Measurements from ENCODE around the gene BTNL8.

Gene BTNL8

GRCh38 chr5:180976518-180976917, 77.6 kb downstream of the BTNL8 start:
- TF ChIP-seq CTCF (conservative IDR thresholded peaks at IDR 0.05; ENCODE audit: control insufficient read depth, insufficient read depth, low read depth, low read length): no peak
- DNase-seq (ENCODE audit: low read depth): no peak
- no peak overlapping the region for H3K4me3 ChIP-seq (ENCODE audit: control insufficient read depth, low read depth, low read length)

- no peak overlapping the region for H3K4me3 ChIP-seq (ENCODE audit: control insufficient read depth, low read depth, low read length)
- DNase-seq (ENCODE audit: low read depth): no peak
- TF ChIP-seq CTCF (conservative IDR thresholded peaks at IDR 0.05; ENCODE audit: control insufficient read depth, insufficient read depth, low read depth, low read length): no peak
These were observed 78.9 kb downstream of the BTNL8 start for GRCh38 chr5:180977852-180978251.

- TF ChIP-seq CTCF (conservative IDR thresholded peaks at IDR 0.05; ENCODE audit: control insufficient read depth, insufficient read depth, low read depth, low read length): no peak
- H3K4me3 ChIP-seq (ENCODE audit: control insufficient read depth, low read depth, low read length): no peak overlapping the region
- no peak for DNase-seq (ENCODE audit: low read depth)
These were observed 83.2 kb downstream of the BTNL8 start for GRCh38 chr5:180982008-180982741.

GRCh38 chr5:180988016-180988415, 89.1 kb downstream of the BTNL8 start:
- TF ChIP-seq CTCF (conservative IDR thresholded peaks at IDR 0.05; ENCODE audit: control insufficient read depth, insufficient read depth, low read depth, low read length): no peak
- H3K4me3 ChIP-seq (ENCODE audit: control insufficient read depth, low read depth, low read length): no peak overlapping the region
- no peak for DNase-seq (ENCODE audit: low read depth)

GRCh38 chr5:180988592-180988991, 89.6 kb downstream of the BTNL8 start, which contains the start of gene BTNL3:
BTNL3 (plus strand) TSS chr5:180988846; CDS start chr5:180989029, 183 bp downstream.
- DNase-seq (ENCODE audit: low read depth): no peak
- TF ChIP-seq CTCF (conservative IDR thresholded peaks at IDR 0.05; ENCODE audit: control insufficient read depth, insufficient read depth, low read depth, low read length): no peak
- no peak within 1 kb of the TSS for H3K4me3 ChIP-seq (ENCODE audit: control insufficient read depth, low read depth, low read length)

- DNase-seq (ENCODE audit: low read depth): no peak
- no peak overlapping the region for H3K4me3 ChIP-seq (ENCODE audit: control insufficient read depth, low read depth, low read length)
- TF ChIP-seq CTCF (conservative IDR thresholded peaks at IDR 0.05; ENCODE audit: control insufficient read depth, insufficient read depth, low read depth, low read length): no peak
These were observed 91.3 kb downstream of the BTNL8 start for GRCh38 chr5:180990086-180990881.

Data from fibroblast of mammary gland (primary cell).